Fibroblast of mammary gland (primary cell): ENCODE measurements around the gene YEATS4.
A peak's percentile ranks its signal among the peaks of the same experiment; 100 is the strongest.

Source experiments
- DNase-seq: peaks from one replicate; pipeline ENCODE4 v3.0.0-alpha.2; 2010; ENCODE audit warnings: low read depth
- H3K4me3 ChIP-seq: 2 replicates; pipeline ENCODE4 v1.5.1; 2011; ENCODE audit warnings: low read depth, mild to moderate bottlenecking, low read length, moderate library complexity; ENCODE audit not compliant: control insufficient read depth
- CTCF ChIP-seq: conservative IDR thresholded peaks from 2 replicates; pipeline ENCODE4 v1.5.1; 2011; ENCODE audit warnings: low read depth, low read length, inconsistent platforms; ENCODE audit not compliant: control insufficient read depth, insufficient read depth

Gene YEATS4

GRCh38 chr12:69355363-69356028 is 4.0 kb upstream of the YEATS4 start:
- DNase-seq: no peak
- no peak for TF ChIP-seq CTCF
- no peak overlapping the region for H3K4me3 ChIP-seq

- peak overlapping the region; percentile 84 for H3K4me3 ChIP-seq
- no peak for TF ChIP-seq CTCF
- no peak for DNase-seq
Measured at GRCh38 chr12:69360348-69360672, 767 bp downstream of the YEATS4 start.

- DNase-seq: no peak
- TF ChIP-seq CTCF: no peak
- H3K4me3 ChIP-seq: no peak overlapping the region
Measured at GRCh38 chr12:69366796-69367195, 7.3 kb downstream of the YEATS4 start.

GRCh38 chr12:69368171-69368570 is 8.6 kb downstream of the YEATS4 start:
- H3K4me3 ChIP-seq: no peak overlapping the region
- no peak for DNase-seq
- TF ChIP-seq CTCF: no peak

GRCh38 chr12:69383074-69383473 is 23.5 kb downstream of the YEATS4 start:
- no peak for TF ChIP-seq CTCF
- no peak for DNase-seq
- no peak overlapping the region for H3K4me3 ChIP-seq

- TF ChIP-seq CTCF: no peak
- no peak overlapping the region for H3K4me3 ChIP-seq
- DNase-seq: no peak
Measured at GRCh38 chr12:69385038-69385437, 25.5 kb downstream of the YEATS4 start.

GRCh38 chr12:69386921-69387320 is 27.4 kb downstream of the YEATS4 start:
- no peak for TF ChIP-seq CTCF
- DNase-seq: no peak
- H3K4me3 ChIP-seq: no peak overlapping the region
